B cell (primary cell): ENCODE data around the gene DOCK1.

Experiments
- CTCF ChIP-seq: fragments of 200-600 bp; IDR thresholded peaks from one replicate; pipeline ENCODE4 v1.8.0; 2022; ENCODE audit warnings: antibody characterized with exemption, mild to moderate bottlenecking
- EZH2 ChIP-seq: IDR thresholded peaks from 2 replicates; pipeline ENCODE4 v1.6.1; 2012; ENCODE audit warnings: borderline replicate concordance, low read depth, mild to moderate bottlenecking, moderate library complexity, low read length; ENCODE audit not compliant: insufficient read depth, poor library complexity, severe bottlenecking

DNA sequence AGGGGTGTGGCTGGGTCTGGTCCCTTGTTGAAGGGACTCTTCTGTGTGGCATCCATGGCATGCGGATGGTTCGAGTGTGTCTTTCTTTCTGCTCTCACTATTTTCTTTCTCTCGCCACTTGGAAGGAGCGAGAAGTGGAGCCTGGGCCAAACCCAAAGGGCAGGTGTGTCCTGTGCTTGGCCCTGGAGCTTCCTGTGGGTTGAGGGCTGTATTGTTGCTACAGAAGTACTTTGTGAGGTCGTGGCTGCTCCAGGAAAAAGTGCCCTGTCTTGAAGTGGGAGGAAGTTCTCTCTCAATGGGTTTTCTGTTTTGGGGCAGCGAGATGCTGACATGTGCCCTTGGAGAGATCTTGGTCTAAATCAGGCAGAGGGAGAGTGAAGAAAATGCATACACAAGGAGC, 72.0 kb downstream of the DOCK1 start:
- TF ChIP-seq CTCF (no peak), EZH2 (no peak)
